Measurements from ENCODE around the gene ABCA2.

The ABCA2 gene

GRCh38 chr9:137027369-137028262, at the start of gene ABCA2:
TSS of gene ABCA2 (minus strand) at chr9:137028237. CDS start at chr9:137028140, 97 bp downstream.
- no peak for DNase-seq

- DNase-seq, result peak; percentile 69
Measured at GRCh38 chr9:137077010-137077747, 49.1 kb upstream of the ABCA2 start, which contains the start of gene UAP1L1. TSS of gene UAP1L1 (plus strand) at chr9:137077517. CDS start at chr9:137077533, 16 bp downstream.

GRCh38 chr9:137076636-137077009, 48.6 kb upstream of the ABCA2 start:
- no peak for DNase-seq

GRCh38 chr9:137075275-137075775, 47.3 kb upstream of the ABCA2 start:
- DNase-seq, result no peak

- DNase-seq, result no peak
Measured at GRCh38 chr9:137074657-137075274, 46.7 kb upstream of the ABCA2 start.

GRCh38 chr9:137073992-137074399, 46.0 kb upstream of the ABCA2 start:
- DNase-seq, result no peak

GRCh38 chr9:137071282-137071681, 43.2 kb upstream of the ABCA2 start:
- DNase-seq, result no peak

- DNase-seq, result no peak
Measured at GRCh38 chr9:137070906-137071275, 42.9 kb upstream of the ABCA2 start.

GRCh38 chr9:137070201-137070905, 42.3 kb upstream of the ABCA2 start, which contains the start of gene SAPCD2:
TSS of gene SAPCD2 (minus strand) at chr9:137070557. CDS start at chr9:137070460, 97 bp downstream.
- DNase-seq, result peak; percentile 86

- DNase-seq, result no peak
Measured at GRCh38 chr9:137069508-137070091, 41.6 kb upstream of the ABCA2 start.

- DNase-seq, result no peak
Measured at GRCh38 chr9:137068539-137069507, 40.8 kb upstream of the ABCA2 start.

- DNase-seq, result peak; percentile 76
Measured at GRCh38 chr9:137067860-137068538, 40.0 kb upstream of the ABCA2 start.

GRCh38 chr9:137066096-137066861, 38.2 kb upstream of the ABCA2 start:
- no peak for DNase-seq

- no peak for DNase-seq
Measured at GRCh38 chr9:137065336-137065967, 37.4 kb upstream of the ABCA2 start.

- no peak for DNase-seq
Measured at GRCh38 chr9:137064880-137065164, 36.8 kb upstream of the ABCA2 start.

- DNase-seq, result peak; percentile 64
Measured at GRCh38 chr9:137064027-137064879, 36.2 kb upstream of the ABCA2 start.

- no peak for DNase-seq
Measured at GRCh38 chr9:137063311-137064026, 35.4 kb upstream of the ABCA2 start.

Data from left hindlimb (tissue), 1 donor.